ENCODE measurements around the gene MTX1.
"Not testable (repeated sequence)": the region's sequence is repeated elsewhere in the genome, so short reads cannot be mapped to it uniquely, and the experiment has no call there.

The MTX1 gene

GRCh38 chr1:155189926-155190325 lies 18.6 kb upstream of the MTX1 start:
- not testable (repeated sequence) for DNase-seq

GRCh38 chr1:155191904-155192303 lies 16.6 kb upstream of the MTX1 start:
- no peak for DNase-seq

- DNase-seq = peak in 2 of 4 experiments; percentile 23 to 26
Observed at GRCh38 chr1:155192346-155193274, 15.9 kb upstream of the MTX1 start.

- peak; percentile 31 to 52 (median 44) for DNase-seq
Observed at GRCh38 chr1:155193275-155193990, 15.1 kb upstream of the MTX1 start.

- not testable (repeated sequence) for DNase-seq
Observed at GRCh38 chr1:155193991-155194240, 14.6 kb upstream of the MTX1 start.

- DNase-seq = no peak
Observed at GRCh38 chr1:155195201-155196102, 13.0 kb upstream of the MTX1 start.

- no peak for DNase-seq
Observed at GRCh38 chr1:155196103-155196892, 12.2 kb upstream of the MTX1 start.

GRCh38 chr1:155196893-155197638 lies 11.4 kb upstream of the MTX1 start:
- no peak for DNase-seq

GRCh38 chr1:155197901-155198546 lies 10.5 kb upstream of the MTX1 start:
- no peak for DNase-seq

GRCh38 chr1:155198547-155198906 lies 10.0 kb upstream of the MTX1 start:
- no peak for DNase-seq

- no peak for DNase-seq
Observed at GRCh38 chr1:155199792-155200191, 8.7 kb upstream of the MTX1 start.

- DNase-seq = no peak
Observed at GRCh38 chr1:155200920-155201319, 7.6 kb upstream of the MTX1 start.

- DNase-seq = no peak
Observed at GRCh38 chr1:155202198-155202597, 6.3 kb upstream of the MTX1 start.

GRCh38 chr1:155202731-155203515 lies 5.6 kb upstream of the MTX1 start:
- no peak for DNase-seq

- DNase-seq = no peak
Observed at GRCh38 chr1:155205035-155205434, 3.5 kb upstream of the MTX1 start.

- no peak for DNase-seq
Observed at GRCh38 chr1:155205969-155206593, 2.4 kb upstream of the MTX1 start.

- peak; percentile 69 to 89 (median 88) for DNase-seq
Observed at GRCh38 chr1:155206891-155207805, 1.3 kb upstream of the MTX1 start.

- no peak for DNase-seq
Observed at GRCh38 chr1:155207806-155208540, 522 bp upstream of the MTX1 start, which contains the start of gene THBS3. Gene THBS3 (minus strand): TSS chr1:155207897. CDS start chr1:155207876, 21 bp downstream.

Data from activated naive CD4-positive, alpha-beta T cell (primary cell).